ENCODE measurements around the gene PDZD11.
"Not testable (repeated sequence)": the region's sequence is repeated elsewhere in the genome, so short reads cannot be mapped to it uniquely, and the experiment has no call there.

The PDZD11 gene

DNA sequence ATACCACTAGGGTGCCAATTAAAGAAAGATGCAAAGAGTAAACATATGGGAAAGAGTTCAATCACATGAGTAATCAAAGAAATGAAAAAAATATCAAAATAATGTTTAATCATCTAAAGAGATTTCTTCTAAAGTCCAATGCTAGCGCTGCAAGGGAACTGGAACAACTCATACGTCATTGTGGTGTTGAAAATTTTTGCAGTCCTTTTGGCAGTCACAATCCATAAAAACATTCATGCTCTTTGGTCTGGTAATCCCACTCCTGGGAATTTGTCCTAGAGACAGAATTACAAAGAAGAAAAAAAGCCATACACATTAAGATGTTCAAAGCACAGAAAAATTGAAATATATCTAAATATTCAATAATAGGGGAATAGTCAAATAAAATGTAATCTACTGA, 34.3 kb downstream of the PDZD11 start:
- no peak for DNase-seq

DNA sequence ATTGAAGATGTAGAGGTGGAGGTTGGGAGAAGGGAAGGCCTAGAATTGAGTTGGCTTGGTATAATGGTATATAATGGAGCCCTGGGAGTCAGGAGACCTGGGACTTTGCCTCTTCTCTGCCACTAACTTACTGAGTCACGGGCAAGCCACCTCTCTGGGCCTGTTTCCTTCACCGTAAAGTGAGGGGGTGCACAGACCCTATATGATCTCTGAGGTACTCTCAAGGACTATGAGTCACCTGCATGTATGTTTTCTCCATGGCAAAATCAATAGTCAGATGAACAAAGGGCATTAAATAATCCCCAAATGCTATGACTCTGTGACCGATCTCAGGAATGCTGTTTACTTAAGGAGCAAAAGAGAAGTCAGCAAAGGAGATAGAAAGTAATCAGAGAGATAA, 34.8 kb downstream of the PDZD11 start:
- no peak for DNase-seq

- no peak for DNase-seq
Measured at GRCh38 chrX:70254063-70254400, 35.7 kb downstream of the PDZD11 start.

DNA sequence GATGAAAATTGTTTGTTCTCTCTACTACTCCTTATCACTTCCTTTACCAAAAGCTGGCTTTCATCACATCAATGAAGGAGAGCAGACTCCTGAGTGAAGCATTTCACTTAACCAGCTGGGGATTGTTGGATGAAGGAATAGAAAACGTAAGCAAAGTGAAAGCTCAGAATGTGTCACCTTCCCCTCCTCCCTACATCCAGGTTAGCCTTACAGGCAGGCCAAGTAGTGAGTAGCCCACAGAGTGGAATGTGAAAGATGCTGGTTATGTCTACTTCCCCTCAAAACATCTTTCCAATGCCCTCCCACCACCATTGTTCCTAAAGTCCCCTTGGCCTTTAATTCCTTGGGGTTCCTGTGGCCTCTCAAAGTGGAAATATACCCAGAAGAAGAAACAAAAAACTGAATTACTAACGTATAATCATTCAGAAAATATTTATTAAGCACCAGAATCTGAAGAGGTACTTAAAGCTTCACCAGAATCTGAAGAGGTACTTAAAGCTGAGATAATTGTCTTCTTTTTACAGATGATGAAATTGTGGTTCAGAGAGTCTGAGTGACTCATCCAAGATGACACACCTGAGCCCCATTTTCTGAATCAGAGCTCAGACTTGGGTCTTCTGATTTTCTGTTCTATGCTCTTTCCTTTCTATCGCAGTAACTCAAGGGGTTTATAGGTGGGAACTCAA, 36.2 kb downstream of the PDZD11 start:
- no peak for DNase-seq

DNA sequence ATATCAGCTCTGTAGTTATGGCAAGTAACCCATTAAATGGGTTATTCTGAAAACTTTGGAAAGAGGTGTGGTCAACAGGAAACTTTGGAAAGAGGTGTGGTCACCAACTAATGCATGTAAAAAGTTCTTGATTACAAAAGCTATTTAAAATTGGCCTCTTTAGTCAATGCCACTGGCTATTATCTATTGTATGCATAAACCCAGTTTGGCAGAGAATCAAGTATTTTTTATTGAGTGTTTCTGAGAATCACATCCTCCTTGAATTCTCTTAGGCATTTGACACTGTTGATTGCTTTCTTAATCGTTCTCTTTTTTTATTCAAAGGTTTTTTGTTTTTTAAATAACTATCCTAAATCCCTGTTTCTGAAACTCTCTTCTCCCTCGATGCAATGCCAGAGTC, 37.2 kb downstream of the PDZD11 start:
- DNase-seq = no peak

DNA sequence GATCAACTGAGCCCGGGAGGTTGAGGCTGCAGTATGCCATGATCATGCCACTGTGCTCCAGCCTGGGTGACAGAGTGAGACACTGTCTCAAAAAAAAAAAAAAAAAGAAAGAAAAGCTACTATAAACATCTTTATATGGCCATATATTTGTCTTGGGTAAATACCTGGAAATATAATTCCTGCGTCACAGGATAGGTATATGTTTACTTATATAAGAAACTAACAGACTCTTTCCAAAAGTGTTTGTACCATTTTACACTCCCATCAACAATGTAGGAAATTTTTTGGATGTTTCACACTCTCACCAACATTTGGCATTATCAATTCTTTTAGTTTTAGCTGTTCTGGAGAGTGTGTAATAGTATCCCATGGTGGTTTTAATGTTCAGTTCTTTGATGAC, 42.5 kb downstream of the PDZD11 start:
- no peak for DNase-seq

DNA sequence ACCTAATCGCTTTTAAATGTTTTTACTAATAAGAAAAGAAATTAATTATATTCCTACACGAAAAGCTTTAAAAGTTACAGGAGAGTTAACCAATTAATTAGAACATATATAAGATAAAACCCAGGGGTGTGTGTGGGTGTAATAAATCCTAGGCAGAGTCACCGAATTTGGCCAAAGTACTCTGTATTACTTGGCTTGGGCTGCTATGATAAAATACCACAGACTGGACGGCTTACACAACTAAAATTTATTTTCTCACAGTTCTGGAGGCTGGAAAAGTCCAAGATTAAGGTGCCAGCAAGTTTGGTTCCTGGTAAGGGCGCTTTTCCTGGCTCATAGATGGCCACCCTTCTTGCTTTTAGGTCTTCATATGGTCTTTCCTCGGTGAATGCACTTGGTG, 44.8 kb downstream of the PDZD11 start:
- no peak for DNase-seq

DNA sequence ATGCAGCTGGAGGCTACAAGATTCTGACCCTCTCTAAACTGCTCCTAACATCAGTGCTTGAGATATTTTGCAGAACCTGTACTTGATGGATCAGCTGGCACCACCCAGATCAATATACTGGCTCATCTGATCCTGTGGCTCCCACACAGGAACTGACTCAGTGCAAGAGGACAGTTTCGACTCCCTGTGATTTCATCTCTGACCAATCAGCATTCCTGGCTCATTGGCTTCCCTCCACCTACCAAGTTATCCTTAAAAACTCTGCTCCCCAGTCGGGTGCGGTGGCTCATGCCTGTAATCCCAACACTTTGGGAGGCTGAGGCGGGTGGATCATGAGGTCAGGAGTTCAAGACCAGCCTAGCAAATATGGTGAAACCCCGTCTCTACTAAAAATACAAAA, 46.1 kb downstream of the PDZD11 start:
- DNase-seq = not testable (repeated sequence)

GRCh38 chrX:70241501-70241900, 48.2 kb downstream of the PDZD11 start:
- DNase-seq = no peak

DNA sequence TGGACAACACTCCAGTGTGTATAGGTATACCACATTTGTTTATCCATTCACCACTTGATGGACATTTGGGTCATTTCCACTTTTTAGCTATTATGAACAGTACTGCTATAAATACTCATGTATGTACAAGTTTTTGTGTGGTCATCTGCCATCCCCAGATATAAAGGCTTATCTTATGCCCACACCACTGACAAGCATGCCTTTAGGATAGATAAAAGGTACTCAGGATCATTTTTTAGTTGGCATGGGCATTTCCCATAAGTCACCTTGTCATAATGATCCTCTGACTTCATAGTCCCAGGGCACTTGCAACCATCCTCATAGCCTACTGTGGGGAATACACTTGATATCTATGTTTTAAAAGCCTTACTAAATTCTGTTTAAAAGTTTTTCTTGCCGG, 49.0 kb downstream of the PDZD11 start:
- no peak for DNase-seq

Data from activated T-cell treated with anti-CD3 and anti-CD28 coated beads, Interleukin-2, amount 50 U/mL, for 1 hour (primary cell).